Epidermal melanocyte (primary cell): Measurements from ENCODE around the gene SLC28A1.
A peak's percentile ranks its signal among the peaks of the same experiment; 100 is the strongest.
"Not testable (repeated sequence)": the region's sequence is repeated elsewhere in the genome, so short reads cannot be mapped to it uniquely, and the experiment has no call there.

Experiments used
- DNase-seq: peaks from one replicate; pipeline ENCODE4 v3.0.0; 2011; ENCODE audit warnings: low spot score; ENCODE audit not compliant: insufficient read length

SLC28A1 gene

GRCh38 chr15:84969257-84969656 lies 84.8 kb downstream of the SLC28A1 start:
- DNase-seq = no peak

GRCh38 chr15:84970843-84971242 lies 86.4 kb downstream of the SLC28A1 start:
- DNase-seq = no peak

- DNase-seq = no peak
Measured at GRCh38 chr15:84973492-84974460, 89.3 kb downstream of the SLC28A1 start.

GRCh38 chr15:84975871-84976351 lies 91.4 kb downstream of the SLC28A1 start:
- DNase-seq = no peak

GRCh38 chr15:84976746-84977345 lies 92.4 kb downstream of the SLC28A1 start:
- DNase-seq = no peak

- DNase-seq = no peak
Measured at GRCh38 chr15:84979651-84980050, 95.2 kb downstream of the SLC28A1 start.

- peak; percentile 70 for DNase-seq
Measured at GRCh38 chr15:84980196-84981053, 96.0 kb downstream of the SLC28A1 start.

GRCh38 chr15:84981054-84981710 lies 96.7 kb downstream of the SLC28A1 start:
- DNase-seq = peak; percentile 95

GRCh38 chr15:84981711-84982300 lies 97.3 kb downstream of the SLC28A1 start, which contains the start of gene PDE8A:
Gene PDE8A (plus strand): TSS chr15:84981856. CDS start chr15:84982163, 307 bp downstream.
- peak; percentile 36 for DNase-seq

- no peak for DNase-seq
Measured at GRCh38 chr15:84982301-84982920, 97.9 kb downstream of the SLC28A1 start.

- no peak for DNase-seq
Measured at GRCh38 chr15:84983294-84983693, 98.8 kb downstream of the SLC28A1 start.

GRCh38 chr15:84983711-84984110 lies 99.2 kb downstream of the SLC28A1 start:
- no peak for DNase-seq

GRCh38 chr15:84985158-84985557 lies 100.7 kb downstream of the SLC28A1 start:
- DNase-seq = no peak

- not testable (repeated sequence) for DNase-seq
Measured at GRCh38 chr15:84987351-84987750, 102.9 kb downstream of the SLC28A1 start.

GRCh38 chr15:84987949-84988624 lies 103.6 kb downstream of the SLC28A1 start:
- no peak for DNase-seq

GRCh38 chr15:84988909-84989644 lies 104.6 kb downstream of the SLC28A1 start:
- DNase-seq = no peak

- no peak for DNase-seq
Measured at GRCh38 chr15:84990507-84990906, 106.0 kb downstream of the SLC28A1 start.

- no peak for DNase-seq
Measured at GRCh38 chr15:84991014-84991712, 106.7 kb downstream of the SLC28A1 start.
